H1 (cell line): ENCODE results near the gene NTRK2. TPM values are rescaled to one million over a fixed set of nuclear protein-coding genes. Genes with fewer than 3 reads are reported as not detected.

Experiments
- CTCF ChIA-PET: fragments of 300-600 bp; sonication (Branson Sonifier 250); formaldehyde crosslinking; loops from one replicate; lab custom pipeline; 2021; ENCODE audit not compliant: partially characterized antibody; lab: Charles Lee
- POLR2A ChIA-PET: fragments of 300-600 bp; sonication (Branson Sonifier 250); formaldehyde crosslinking; loops from one replicate; lab custom pipeline; 2021; ENCODE audit warnings: inconsistent platforms; ENCODE audit not compliant: partially characterized antibody; lab: Charles Lee
- DNase-seq, 2 experiments: peaks; one replicate each; pipeline versions ENCODE4 v3.0.0 to v3.0.0-alpha.2; 2010 to 2022; ENCODE audit warnings: low spot score in 2 of 2, low read depth in 1 of 2, mixed read lengths in 1 of 2
- FAIRE-seq: peaks from 2 replicates; lab custom pipeline; 2011; peaks lifted over from hg19 to GRCh38; lab: Jason Lieb, UNC
- H2AFZ ChIP-seq: 2 replicates; pipeline ENCODE4 v1.8.1; 2012; ENCODE audit warnings: low read length, inconsistent platforms
- H2AK5ac ChIP-seq: 2 replicates; pipeline ENCODE4 v1.6.1; 2013; ENCODE audit warnings: low read depth, low read length
- H2BK120ac ChIP-seq: replicated peaks from 2 replicates; pipeline ENCODE3; 2013; ENCODE audit warnings: low read depth, low read length, inconsistent platforms
- H2BK12ac ChIP-seq: 2 replicates; pipeline ENCODE4 v1.6.1; 2013; ENCODE audit warnings: low read depth, low read length
- H2BK15ac ChIP-seq: 2 replicates; pipeline ENCODE4 v1.6.1; 2013; ENCODE audit warnings: low read length
- H2BK20ac ChIP-seq: 2 replicates; pipeline ENCODE4 v1.6.1; 2013; ENCODE audit warnings: low read length
- H2BK5ac ChIP-seq: 2 replicates; pipeline ENCODE4 v1.6.1; 2013; ENCODE audit warnings: low read depth, low read length
- H3K14ac ChIP-seq: 2 replicates; pipeline ENCODE4 v1.6.1; 2013; ENCODE audit warnings: inconsistent platforms; ENCODE audit not compliant: insufficient read length
- H3K18ac ChIP-seq: 2 replicates; pipeline ENCODE4 v1.6.1; 2013; ENCODE audit warnings: low read length; ENCODE audit errors: extremely low read depth
- H3K23ac ChIP-seq: 2 replicates; pipeline ENCODE4 v1.6.1; 2013; ENCODE audit warnings: inconsistent platforms; ENCODE audit not compliant: insufficient read length
- H3K23me2 ChIP-seq: 2 replicates; pipeline ENCODE4 v1.6.1; 2013; ENCODE audit warnings: low read depth, low read length
- H3K27ac ChIP-seq: 2 replicates; pipeline ENCODE4 v1.6.1; 2011; ENCODE audit warnings: low read depth, low read length, inconsistent platforms
- H3K27me3 ChIP-seq, 4 experiments: replicated peaks in 1 of 4; 1 replicate in 1 of 4; 2 replicates in 3 of 4; pipeline versions ENCODE4 v1.6.1 to v1.8.1; 2011 to 2013; ENCODE audit warnings: low read length in 3 of 4, mild to moderate bottlenecking in 3 of 4, inconsistent platforms in 2 of 4, mixed read lengths in 2 of 4, moderate library complexity in 1 of 4; ENCODE audit not compliant: control insufficient read depth in 3 of 4, insufficient read depth in 3 of 4; ENCODE audit errors: extremely low read depth in 1 of 4
- H3K36me3 ChIP-seq, 4 experiments: 2 replicates each; pipeline versions ENCODE4 v1.6.1 to v1.8.1; 2011 to 2013; ENCODE audit warnings: mild to moderate bottlenecking in 4 of 4, low read length in 3 of 4, moderate library complexity in 2 of 4, control low read depth in 1 of 4, inconsistent platforms in 1 of 4; ENCODE audit not compliant: insufficient read depth in 4 of 4, control insufficient read depth in 2 of 4
- H3K4ac ChIP-seq: replicated peaks from 2 replicates; pipeline ENCODE3; 2013; ENCODE audit warnings: low read length, low read depth, mixed read lengths, inconsistent platforms; ENCODE audit not compliant: insufficient read length
- H3K4me1 ChIP-seq, 4 experiments: replicated peaks in 1 of 4; 1 replicate in 1 of 4; 2 replicates in 3 of 4; pipeline versions ENCODE4 v1.6.1 to v1.8.1; 2011 to 2013; ENCODE audit warnings: low read length in 3 of 4, inconsistent platforms in 2 of 4, mixed read lengths in 1 of 4; ENCODE audit not compliant: insufficient read depth in 4 of 4, control insufficient read depth in 3 of 4
- H3K4me2 ChIP-seq, 2 experiments: 2 replicates each; pipeline versions ENCODE4 v1.6.1 to v1.8.1; 2011 to 2013; ENCODE audit warnings: low read depth in 2 of 2, low read length in 2 of 2, control low read depth in 1 of 2, inconsistent platforms in 1 of 2, mild to moderate bottlenecking in 1 of 2; ENCODE audit not compliant: insufficient read depth in 1 of 2
- H3K4me3 ChIP-seq, 4 experiments: fragments of 200-600, 300-600 bp in 1 of 4; sonication (generic), shearing (Covaris generic), sonication (Bioruptor Twin) in 1 of 4; 2 replicates each; pipeline versions ENCODE4 v1.5.1 to v1.8.1; 2011 to 2016; ENCODE audit warnings: low read length in 4 of 4, low read depth in 3 of 4, control low read depth in 2 of 4, inconsistent platforms in 2 of 4, mild to moderate bottlenecking in 2 of 4, mixed read lengths in 1 of 4, moderate library complexity in 1 of 4; ENCODE audit not compliant: insufficient read depth in 2 of 4; ENCODE audit errors: extremely low read depth in 1 of 4
- H3K56ac ChIP-seq: replicated peaks from 2 replicates; pipeline ENCODE3; 2013; ENCODE audit warnings: low read depth, mild to moderate bottlenecking, mixed read lengths, low read length, inconsistent platforms; ENCODE audit not compliant: insufficient read length
- H3K79me1 ChIP-seq: 2 replicates; pipeline ENCODE4 v1.6.1; 2013; ENCODE audit warnings: low read depth, low read length, control low read depth
- H3K79me2 ChIP-seq, 2 experiments: 2 replicates each; pipeline versions ENCODE4 v1.6.1 to v1.8.1; 2012 to 2013; ENCODE audit warnings: low read length in 2 of 2, mild to moderate bottlenecking in 2 of 2, inconsistent platforms in 1 of 2; ENCODE audit not compliant: insufficient read depth in 2 of 2, control insufficient read depth in 1 of 2
- H3K9ac ChIP-seq, 4 experiments: replicated peaks in 1 of 4; 1 replicate in 1 of 4; 2 replicates in 3 of 4; pipeline versions ENCODE4 v1.6.1 to v1.8.1; 2011 to 2013; ENCODE audit warnings: low read depth in 3 of 4, low read length in 3 of 4, control low read depth in 2 of 4, mild to moderate bottlenecking in 2 of 4, moderate library complexity in 2 of 4, inconsistent platforms in 1 of 4; ENCODE audit errors: extremely low read depth in 1 of 4
- H3K9me3 ChIP-seq, 2 experiments: 2 replicates each; pipeline versions ENCODE4 v1.6.1 to v1.8.1; 2012 to 2013; ENCODE audit warnings: mild to moderate bottlenecking in 2 of 2, moderate library complexity in 2 of 2, control low read depth in 1 of 2, inconsistent platforms in 1 of 2, low read depth in 1 of 2, low read length in 1 of 2, mixed read lengths in 1 of 2; ENCODE audit not compliant: insufficient read depth in 2 of 2
- H4K20me1 ChIP-seq, 2 experiments: replicated peaks in 1 of 2; 2 replicates each; pipeline versions ENCODE3 to v1.8.1; 2011 to 2013; ENCODE audit warnings: inconsistent platforms in 2 of 2, low read length in 2 of 2, mild to moderate bottlenecking in 1 of 2; ENCODE audit not compliant: insufficient read depth in 2 of 2, control insufficient read depth in 1 of 2
- H4K5ac ChIP-seq: 2 replicates; pipeline ENCODE4 v1.6.1; 2013; ENCODE audit warnings: low read length, low read depth, mixed read lengths, inconsistent platforms; ENCODE audit not compliant: insufficient read length
- H4K8ac ChIP-seq: 2 replicates; pipeline ENCODE4 v1.8.0; 2013; ENCODE audit warnings: mild to moderate bottlenecking, moderate library complexity, low read length, inconsistent platforms; ENCODE audit not compliant: insufficient read depth; ENCODE audit errors: extremely low read depth
- H4K91ac ChIP-seq: replicated peaks from 2 replicates; pipeline ENCODE3; 2013; ENCODE audit warnings: low read length, mixed read lengths, inconsistent platforms; ENCODE audit not compliant: insufficient read length
- BACH1 ChIP-seq: IDR thresholded peaks from 2 replicates; pipeline ENCODE4 v1.6.1; 2012; ENCODE audit warnings: low read length, improper control_type of control experiment
- BCL11A ChIP-seq, 2 experiments: IDR thresholded peaks; one replicate each; pipeline ENCODE4 v1.6.1; 2011; ENCODE audit warnings: low read depth in 2 of 2, low read length in 2 of 2, mild to moderate bottlenecking in 2 of 2
- CHD2 ChIP-seq: IDR thresholded peaks from 2 replicates; pipeline ENCODE4 v1.6.1; 2012; ENCODE audit warnings: low read length, improper control_type of control experiment
- EZH2 ChIP-seq: fragments of 200-600 bp; sonication (generic); IDR thresholded peaks from 2 replicates; pipeline ENCODE4 v1.7.1; 2012; ENCODE audit warnings: low read depth, mild to moderate bottlenecking, moderate library complexity, low read length, inconsistent platforms; ENCODE audit not compliant: severe bottlenecking
- GTF2F1 ChIP-seq: IDR thresholded peaks from 2 replicates; pipeline ENCODE4 v1.6.1; 2012; ENCODE audit warnings: low read depth, low read length, improper control_type of control experiment, borderline replicate concordance
- JUND ChIP-seq: IDR thresholded peaks from 2 replicates; pipeline ENCODE4 v1.6.1; 2011; ENCODE audit warnings: mild to moderate bottlenecking, improper control_type of control experiment, low read length
- MAFK ChIP-seq: IDR thresholded peaks from 2 replicates; pipeline ENCODE4 v1.6.1; 2012; ENCODE audit warnings: low read depth, mild to moderate bottlenecking, improper control_type of control experiment, low read length
- NANOG ChIP-seq: IDR thresholded peaks from 2 replicates; pipeline ENCODE4 v1.6.1; 2011; ENCODE audit warnings: low read length, low read depth, mild to moderate bottlenecking, inconsistent platforms; ENCODE audit not compliant: insufficient read depth, poor library complexity, severe bottlenecking
- PHF8 ChIP-seq: fragments of 200-600 bp; sonication (generic); conservative IDR thresholded peaks from 2 replicates; pipeline ENCODE4 v1.7.1; 2012; ENCODE audit warnings: low read depth, mild to moderate bottlenecking, inconsistent platforms, low read length, moderate library complexity
- POLR2AphosphoS5 ChIP-seq: IDR thresholded peaks from 2 replicates; pipeline ENCODE4 v1.6.1; 2011; ENCODE audit warnings: low read depth, low read length
- RAD21 ChIP-seq, 2 experiments: IDR thresholded peaks in 1 of 2; conservative IDR thresholded peaks in 1 of 2; 2 replicates each; pipeline ENCODE4 v1.6.1; 2011; ENCODE audit warnings: low read depth in 2 of 2, low read length in 2 of 2, improper control_type of control experiment in 1 of 2, inconsistent platforms in 1 of 2, mild to moderate bottlenecking in 1 of 2, moderate library complexity in 1 of 2
- SUZ12 ChIP-seq: fragments of 200-600 bp; sonication (generic); IDR thresholded peaks from 2 replicates; pipeline ENCODE4 v1.6.1; 2012; ENCODE audit warnings: mild to moderate bottlenecking, inconsistent platforms, low read length, moderate library complexity, mixed read lengths
- TBP ChIP-seq: IDR thresholded peaks from 2 replicates; pipeline ENCODE4 v1.6.1; 2011; ENCODE audit warnings: low read depth, low read length, improper control_type of control experiment
- YY1 ChIP-seq: IDR thresholded peaks from 2 replicates; pipeline ENCODE4 v1.6.1; 2011; ENCODE audit warnings: low read depth, mild to moderate bottlenecking, low read length
- WGBS, 2 experiments: shearing (Covaris generic) in 1 of 2; methylation state at CpG; one replicate each; pipeline versions ENCODE4 v1.1.6 to v1.1.7; 2013 to 2015; ENCODE audit warnings: low lambda C conversion rate in 2 of 2, mixed read lengths in 2 of 2, inconsistent platforms in 1 of 2, low coverage in 1 of 2, missing lambda C conversion rate in 1 of 2; ENCODE audit not compliant: insufficient replicate concordance in 2 of 2, insufficient coverage in 1 of 2, insufficient read length in 1 of 2; ENCODE audit errors: extremely low coverage in 1 of 2, missing lambda C conversion rate in 1 of 2; 5-methylcytosine and 5-hydroxymethylcytosine counted together
- polyA plus RNA-seq, 7 experiments: library from polyadenylated mRNA; depleted of rRNA in 3 of 7; stranded (reverse) in 5 of 7; unstranded in 2 of 7; fragments of >200 nt in 5 of 7; fragments of 200-250 nt in 2 of 7; gene quantifications; 1 replicate in 5 of 7; 2 replicates in 1 of 7; 4 replicates in 1 of 7; pipeline versions ENCODE4 v1.2.1 to v1.2.3, GENCODE V29; 2011 to 2013; ENCODE audit warnings: missing spikeins in 2 of 7, mixed read lengths in 2 of 7
- total RNA-seq: library from RNA; stranded (reverse); fragmentation: NEBNext Ultra II Directional; extraction: Animal tissue kit (Norgen Biotek cat#: 25700); gene quantifications from 2 replicates; pipeline ENCODE4 v1.2.1, GENCODE V29; 2021

The NTRK2 gene
- total and polyA plus RNA-seq, 2 of the 8 experiments (the other 6 are each of a cell fraction or from before 2014, with no cell fraction given), result 0.03 to 0.04 TPM

- Histone ChIP-seq H2AFZ (peak overlapping the region; percentile 11; the same call in 1 of the 2 replicates), H3K18ac (0 out of 2 replicates have a peak overlapping the region, but pooled peaks have one; percentile 34), H3K14ac (no peak overlapping the region), H4K91ac (no peak overlapping the region), H3K9ac (no peak overlapping the region), H3K23me2 (no peaks in the 10 kb centered on the region), H3K4me1 (peaks cover 0 to 6% (median 1%) of the 10 kb centered on the region in 4 experiments; a peak in 5 of 7 replicates), H3K4me2 (peak overlapping the region in 1 of 2 experiments; percentile 12; a peak in 1 of 4 replicates), H2BK5ac (no peak overlapping the region), H2BK12ac (no peak overlapping the region), H3K23ac (no peak overlapping the region), H3K79me1 (no peaks in the 10 kb centered on the region), H3K4ac (no peak overlapping the region), H2BK15ac (no peak overlapping the region), H4K20me1 (no peaks in the 10 kb centered on the region), H4K8ac (no peak overlapping the region), H3K27ac (no peak overlapping the region), H3K4me3 (no peak overlapping the region), H2BK120ac (no peak overlapping the region), H2AK5ac (no peak overlapping the region), H3K79me2 (no peaks in the 10 kb centered on the region), H3K56ac (no peak overlapping the region), H3K27me3 (no peaks in the 10 kb centered on the region; a peak in 1 of 7 replicates), H2BK20ac (no peak overlapping the region), H3K36me3 (no peaks in the 10 kb centered on the region), H4K5ac (no peak overlapping the region), H3K9me3 (no peaks in the 10 kb centered on the region)
- 59% methylated on average over 8 of the region's 8 CpGs; no CpG with 5 or more reads in 1 of the 2 experiments for WGBS, 2 experiments
- DNase-seq, result peak; percentile 27 to 55
- ChIA-PET CTCF (interaction anchor here (0.6 to 2.3 kb wide), 2 partner anchors 21 to 233 kb away, joined by 3 to 6 read pairs; no protein-coding TSS in a partner anchor), POLR2A (no interaction called here)
- FAIRE-seq, result no peak
- no peak for TF ChIP-seq BCL11A (IDR thresholded peaks at IDR 0.05; ENCODE audit: low read depth in 2 of 2, low read length in 2 of 2)
- TF ChIP-seq BACH1, result no peak
- TF ChIP-seq MAFK, result no peak
- TF ChIP-seq NANOG, result no peak
- no peak for TF ChIP-seq GTF2F1
- no peak for TF ChIP-seq EZH2
- TF ChIP-seq JUND, result no peak
- no peak for TF ChIP-seq POLR2AphosphoS5
- no peak for TF ChIP-seq PHF8
- TF ChIP-seq RAD21 (IDR thresholded peaks at IDR 0.05 in 1 of 2, conservative IDR thresholded peaks at IDR 0.05 in 1 of 2; ENCODE audit: low read depth in 2 of 2, low read length in 2 of 2), result peak; percentile 28 to 47; a peak in 3 of 4 replicates
- peak; percentile 29; the same call in 1 of the 2 replicates for TF ChIP-seq YY1
- TF ChIP-seq SUZ12, result no peak
- no peak for TF ChIP-seq TBP
- no peak for TF ChIP-seq CHD2
These were observed 150.0 kb downstream of the NTRK2 start for GRCh38 chr9:84819491-84819991.
